Measurements from ENCODE around the gene F2.

DNA sequence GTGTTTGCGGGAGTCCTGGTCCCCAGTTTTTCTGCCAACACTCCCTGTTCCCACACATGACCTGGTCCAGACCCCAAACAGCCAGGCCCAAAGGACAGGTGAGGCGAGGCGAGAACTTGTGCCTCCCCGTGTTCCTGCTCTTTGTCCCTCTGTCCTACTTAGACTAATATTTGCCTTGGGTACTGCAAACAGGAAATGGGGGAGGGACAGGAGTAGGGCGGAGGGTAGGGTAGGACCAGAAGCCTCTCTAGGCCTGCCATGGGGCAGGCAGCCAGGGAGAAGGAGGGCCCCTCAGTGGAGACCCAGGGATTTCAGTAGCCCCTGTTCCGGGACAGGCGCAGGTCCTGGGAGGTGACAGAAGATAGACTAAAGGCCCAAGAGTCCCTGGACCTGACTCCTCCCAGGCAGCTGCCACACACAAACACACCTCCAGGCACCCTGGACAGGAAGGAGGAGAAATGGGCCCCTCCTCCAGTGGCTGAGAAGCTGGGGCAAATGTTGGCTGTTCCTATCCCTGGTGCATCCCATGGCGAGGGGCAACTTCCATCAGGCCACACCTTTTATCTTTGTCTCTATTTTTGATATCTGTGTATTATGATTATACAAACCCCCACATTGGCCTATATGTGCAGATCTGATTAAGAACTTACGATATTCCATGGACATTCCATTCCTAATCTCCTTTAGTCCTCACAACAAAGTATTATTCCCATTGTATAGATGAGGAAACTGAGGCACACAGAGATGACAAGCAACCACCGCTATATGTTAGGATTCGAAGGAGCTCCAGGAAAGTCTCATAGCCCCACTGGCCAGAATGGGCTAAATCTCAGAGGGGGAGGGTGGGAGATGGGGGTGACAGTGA, 626 bp upstream of the F2 start:
- TF ChIP-seq, protein P1, sequence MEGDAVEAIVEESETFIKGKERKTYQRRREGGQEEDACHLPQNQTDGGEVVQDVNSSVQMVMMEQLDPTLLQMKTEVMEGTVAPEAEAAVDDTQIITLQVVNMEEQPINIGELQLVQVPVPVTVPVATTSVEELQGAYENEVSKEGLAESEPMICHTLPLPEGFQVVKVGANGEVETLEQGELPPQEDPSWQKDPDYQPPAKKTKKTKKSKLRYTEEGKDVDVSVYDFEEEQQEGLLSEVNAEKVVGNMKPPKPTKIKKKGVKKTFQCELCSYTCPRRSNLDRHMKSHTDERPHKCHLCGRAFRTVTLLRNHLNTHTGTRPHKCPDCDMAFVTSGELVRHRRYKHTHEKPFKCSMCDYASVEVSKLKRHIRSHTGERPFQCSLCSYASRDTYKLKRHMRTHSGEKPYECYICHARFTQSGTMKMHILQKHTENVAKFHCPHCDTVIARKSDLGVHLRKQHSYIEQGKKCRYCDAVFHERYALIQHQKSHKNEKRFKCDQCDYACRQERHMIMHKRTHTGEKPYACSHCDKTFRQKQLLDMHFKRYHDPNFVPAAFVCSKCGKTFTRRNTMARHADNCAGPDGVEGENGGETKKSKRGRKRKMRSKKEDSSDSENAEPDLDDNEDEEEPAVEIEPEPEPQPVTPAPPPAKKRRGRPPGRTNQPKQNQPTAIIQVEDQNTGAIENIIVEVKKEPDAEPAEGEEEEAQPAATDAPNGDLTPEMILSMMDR (IDR thresholded peaks at IDR 0.05) = no peak
- no peak for TF ChIP-seq EP300 (IDR thresholded peaks at IDR 0.05)
